OCI-LY1 (cell line): ENCODE results near the gene MRGPRF.

Experiments
- EZH2 ChIP-seq: fragments of 200-600 bp; sonication (generic), shearing (Covaris generic); IDR thresholded peaks from 2 replicates; pipeline ENCODE4 v1.8.0; 2017; ENCODE audit warnings: borderline replicate concordance, mixed run types, mild to moderate bottlenecking, antibody characterized with exemption, low read length, moderate library complexity, mixed read lengths
- TF ChIP-seq, protein P1 (sequence below): fragments of 200-600 bp; sonication (generic), shearing (Covaris generic); IDR thresholded peaks from 2 replicates; pipeline ENCODE4 v1.5.1; 2017; ENCODE audit warnings: mild to moderate bottlenecking, antibody characterized with exemption, low read length, moderate library complexity, mixed read lengths

DNA sequence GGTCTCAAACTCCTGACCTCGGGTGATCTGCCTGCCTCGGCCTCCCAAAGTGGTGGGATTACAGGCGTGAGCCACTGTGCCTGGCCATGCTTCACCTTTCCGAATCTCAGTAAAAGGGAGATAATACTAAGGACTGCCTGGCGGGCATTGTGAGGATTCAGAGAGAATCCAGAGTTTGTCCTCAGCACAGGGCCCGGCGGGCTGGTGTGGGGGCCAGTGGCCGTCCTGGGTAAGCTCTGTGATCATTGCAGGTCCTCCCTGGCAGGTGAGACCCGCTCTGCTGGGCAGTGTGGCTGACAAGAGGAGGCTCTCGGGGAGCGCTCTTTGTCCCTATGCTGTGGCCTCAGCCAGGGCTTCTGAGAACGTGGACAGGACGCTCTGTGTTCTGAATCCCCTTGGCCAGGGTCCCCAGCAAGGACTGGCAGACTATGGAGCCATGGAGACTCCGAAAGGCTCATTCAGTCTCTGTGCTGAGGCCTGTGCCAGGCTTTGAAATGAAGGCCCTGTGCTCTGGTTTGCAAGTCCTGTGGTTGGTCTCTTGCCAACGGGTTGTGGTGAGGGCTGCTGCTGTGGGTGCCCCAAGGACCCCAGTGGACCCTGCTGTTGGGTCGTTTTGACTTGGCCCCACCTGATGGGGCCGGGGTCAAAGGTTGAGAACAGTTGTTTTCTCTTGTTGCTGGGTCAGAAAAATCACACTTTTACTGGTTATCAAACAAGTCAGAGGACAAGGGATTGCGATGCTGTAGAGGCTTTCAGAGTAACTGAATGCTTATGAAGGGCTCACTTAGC lies 37.7 kb upstream of the MRGPRF start:
- TF ChIP-seq EZH2, result no peak
- TF ChIP-seq, protein P1, sequence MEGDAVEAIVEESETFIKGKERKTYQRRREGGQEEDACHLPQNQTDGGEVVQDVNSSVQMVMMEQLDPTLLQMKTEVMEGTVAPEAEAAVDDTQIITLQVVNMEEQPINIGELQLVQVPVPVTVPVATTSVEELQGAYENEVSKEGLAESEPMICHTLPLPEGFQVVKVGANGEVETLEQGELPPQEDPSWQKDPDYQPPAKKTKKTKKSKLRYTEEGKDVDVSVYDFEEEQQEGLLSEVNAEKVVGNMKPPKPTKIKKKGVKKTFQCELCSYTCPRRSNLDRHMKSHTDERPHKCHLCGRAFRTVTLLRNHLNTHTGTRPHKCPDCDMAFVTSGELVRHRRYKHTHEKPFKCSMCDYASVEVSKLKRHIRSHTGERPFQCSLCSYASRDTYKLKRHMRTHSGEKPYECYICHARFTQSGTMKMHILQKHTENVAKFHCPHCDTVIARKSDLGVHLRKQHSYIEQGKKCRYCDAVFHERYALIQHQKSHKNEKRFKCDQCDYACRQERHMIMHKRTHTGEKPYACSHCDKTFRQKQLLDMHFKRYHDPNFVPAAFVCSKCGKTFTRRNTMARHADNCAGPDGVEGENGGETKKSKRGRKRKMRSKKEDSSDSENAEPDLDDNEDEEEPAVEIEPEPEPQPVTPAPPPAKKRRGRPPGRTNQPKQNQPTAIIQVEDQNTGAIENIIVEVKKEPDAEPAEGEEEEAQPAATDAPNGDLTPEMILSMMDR, result no peak
